ENCODE measurements around the gene TLK2. TPM values are rescaled to one million over a fixed set of nuclear protein-coding genes. Genes with fewer than 3 reads are reported as not detected.

The TLK2 gene
- total RNA-seq, 1 donor from 2014 or later, result 27.4 TPM

- TF ChIP-seq CTCF (conservative IDR thresholded peaks at IDR 0.05; ENCODE audit: low read depth, low read length), result no peak
- H3K4me3 ChIP-seq (ENCODE audit: low read depth, low read length), result peak overlapping the region; percentile 58
- no peak for DNase-seq (ENCODE audit: low read depth)
These were observed 173.8 kb downstream of the TLK2 start for GRCh38 chr17:62652251-62653001.

- no peak for TF ChIP-seq CTCF (conservative IDR thresholded peaks at IDR 0.05; ENCODE audit: low read depth, low read length)
- peak overlapping the region; percentile 58 for H3K4me3 ChIP-seq (ENCODE audit: low read depth, low read length)
- no peak for DNase-seq (ENCODE audit: low read depth)
These were observed 174.6 kb downstream of the TLK2 start for GRCh38 chr17:62653002-62653825.

GRCh38 chr17:62653826-62654761 is 175.5 kb downstream of the TLK2 start:
- no peak for TF ChIP-seq CTCF (conservative IDR thresholded peaks at IDR 0.05; ENCODE audit: low read depth, low read length)
- H3K4me3 ChIP-seq (ENCODE audit: low read depth, low read length), result no peak overlapping the region
- DNase-seq (ENCODE audit: low read depth), result no peak

GRCh38 chr17:62655656-62656055 is 177.0 kb downstream of the TLK2 start:
- no peak for TF ChIP-seq CTCF (conservative IDR thresholded peaks at IDR 0.05; ENCODE audit: low read depth, low read length)
- no peak overlapping the region for H3K4me3 ChIP-seq (ENCODE audit: low read depth, low read length)
- no peak for DNase-seq (ENCODE audit: low read depth)

GRCh38 chr17:62656446-62656845 is 177.8 kb downstream of the TLK2 start:
- TF ChIP-seq CTCF (conservative IDR thresholded peaks at IDR 0.05; ENCODE audit: low read depth, low read length), result no peak
- H3K4me3 ChIP-seq (ENCODE audit: low read depth, low read length), result no peak overlapping the region
- DNase-seq (ENCODE audit: low read depth), result no peak

- TF ChIP-seq CTCF (conservative IDR thresholded peaks at IDR 0.05; ENCODE audit: low read depth, low read length), result no peak
- no peak overlapping the region for H3K4me3 ChIP-seq (ENCODE audit: low read depth, low read length)
- no peak for DNase-seq (ENCODE audit: low read depth)
These were observed 178.6 kb downstream of the TLK2 start for GRCh38 chr17:62657145-62657665.

Measured in epithelial cell of proximal tubule (primary cell).